Embryonic facial prominence (tissue), 1 donor: ENCODE measurements around the gene ETV3L.
"Not testable (repeated sequence)": the region's sequence is repeated elsewhere in the genome, so short reads cannot be mapped to it uniquely, and the experiment has no call there.

Experiments used
- DNase-seq: peaks from one replicate; pipeline ENCODE4 v3.0.0-alpha.2; 2016; ENCODE audit errors: extremely low spot score

ETV3L gene

DNA sequence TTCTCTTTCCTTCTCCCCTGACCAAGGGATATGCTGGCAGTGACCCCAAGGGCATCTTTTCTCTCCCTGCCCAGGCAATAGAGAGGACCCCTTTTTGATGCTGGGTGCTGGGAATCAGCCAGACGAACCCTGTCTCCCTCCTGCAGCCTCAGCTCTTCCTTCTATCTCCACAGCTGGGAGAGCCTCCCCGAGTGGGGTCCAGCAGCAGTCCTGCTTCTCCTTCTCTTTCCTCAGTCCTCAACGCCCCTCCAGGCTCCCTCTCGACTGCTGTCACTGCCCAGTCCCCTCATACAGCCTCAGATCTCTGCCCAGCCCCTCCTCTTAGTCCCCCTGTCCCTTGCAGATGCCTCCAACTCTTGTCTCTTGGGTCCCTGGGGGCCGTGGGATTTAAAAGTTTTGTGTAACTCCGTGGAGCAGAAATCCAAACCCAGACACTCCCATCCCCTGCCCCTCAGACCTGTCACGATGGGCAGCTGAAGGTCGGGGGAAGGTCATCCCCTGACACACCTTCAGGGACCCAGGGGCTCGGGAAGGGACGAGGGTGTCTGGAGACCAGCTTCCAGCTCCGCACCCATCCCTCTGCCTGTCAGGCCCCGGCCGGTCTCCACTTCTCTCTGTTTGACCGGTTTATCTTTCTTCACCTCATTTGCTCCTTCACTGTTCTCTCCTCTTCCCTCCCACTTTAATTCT lies 5.8 kb upstream of the ETV3L start:
- DNase-seq = no peak

DNA sequence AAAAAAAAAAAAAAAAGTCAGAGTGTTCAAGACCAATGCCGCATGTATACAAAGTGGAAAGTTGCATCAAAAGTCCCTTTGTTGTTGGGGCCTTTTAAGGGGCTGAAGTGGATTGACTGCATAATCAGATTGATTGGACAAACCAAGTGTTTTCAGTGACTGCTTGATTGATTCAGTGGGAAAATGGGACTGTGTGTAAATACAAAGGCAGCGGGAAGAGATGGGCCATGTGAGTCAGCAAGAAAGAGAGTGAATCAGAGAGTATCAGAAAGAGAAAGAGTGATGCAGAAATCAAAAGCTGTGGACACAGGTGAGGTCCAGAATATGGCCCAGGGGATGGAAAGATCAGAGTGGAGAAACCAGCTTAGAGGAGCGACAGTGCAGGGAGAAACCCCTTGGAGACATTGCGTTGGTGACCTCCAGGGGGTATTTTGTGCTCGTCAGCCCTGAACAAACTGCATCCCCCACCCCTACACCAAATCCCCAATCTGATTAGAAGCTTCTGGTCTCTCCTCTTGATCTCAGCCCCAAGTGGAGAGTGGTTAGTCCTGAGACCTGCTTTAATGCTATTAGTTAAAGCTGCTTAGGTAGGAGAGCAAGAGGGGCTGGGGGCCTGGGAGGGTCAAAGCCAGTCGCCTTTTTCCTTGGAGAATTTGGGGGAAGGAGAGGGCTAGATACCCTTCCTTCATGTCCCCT lies 5.1 kb upstream of the ETV3L start:
- no peak for DNase-seq

DNA sequence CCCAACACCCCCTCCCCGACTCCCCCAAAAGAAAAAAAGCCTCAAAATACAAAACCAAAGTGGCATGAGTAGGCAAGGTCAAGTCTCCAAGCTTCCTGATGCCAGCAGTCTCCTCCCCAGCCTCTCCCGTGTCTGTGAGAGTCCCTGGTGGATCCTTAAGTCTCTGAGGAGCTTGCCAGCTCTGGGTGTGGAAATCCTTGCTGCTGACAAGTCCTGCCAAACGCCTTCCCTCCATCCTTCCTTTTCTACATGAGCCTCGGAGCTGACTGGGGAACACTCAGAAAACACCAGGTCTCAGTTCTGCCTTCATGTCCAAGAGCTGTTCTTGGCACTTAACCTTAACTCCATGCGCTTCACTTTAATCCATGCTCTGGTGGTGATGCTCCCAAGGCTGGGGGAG lies 3.7 kb upstream of the ETV3L start:
- no peak for DNase-seq

DNA sequence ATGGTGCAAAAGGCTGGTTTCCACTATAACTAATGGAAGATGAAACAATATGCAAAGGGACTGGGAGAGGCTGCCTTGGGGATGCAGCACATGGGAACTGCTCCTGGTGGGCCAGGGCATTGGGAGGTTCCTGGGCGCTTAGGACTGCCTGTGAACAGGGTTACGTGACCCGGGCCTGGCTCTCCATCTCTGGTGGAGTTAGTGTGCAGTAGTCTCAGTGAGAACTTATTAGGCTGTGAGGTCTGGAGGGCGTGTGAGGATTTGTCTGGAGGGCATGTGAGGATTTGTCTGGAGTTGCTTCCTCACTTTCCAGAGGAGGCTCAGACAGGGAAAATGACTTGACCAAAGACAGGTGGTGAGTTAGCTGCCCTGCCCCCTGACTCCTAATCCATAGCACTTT lies 1.5 kb upstream of the ETV3L start:
- no peak for DNase-seq

DNA sequence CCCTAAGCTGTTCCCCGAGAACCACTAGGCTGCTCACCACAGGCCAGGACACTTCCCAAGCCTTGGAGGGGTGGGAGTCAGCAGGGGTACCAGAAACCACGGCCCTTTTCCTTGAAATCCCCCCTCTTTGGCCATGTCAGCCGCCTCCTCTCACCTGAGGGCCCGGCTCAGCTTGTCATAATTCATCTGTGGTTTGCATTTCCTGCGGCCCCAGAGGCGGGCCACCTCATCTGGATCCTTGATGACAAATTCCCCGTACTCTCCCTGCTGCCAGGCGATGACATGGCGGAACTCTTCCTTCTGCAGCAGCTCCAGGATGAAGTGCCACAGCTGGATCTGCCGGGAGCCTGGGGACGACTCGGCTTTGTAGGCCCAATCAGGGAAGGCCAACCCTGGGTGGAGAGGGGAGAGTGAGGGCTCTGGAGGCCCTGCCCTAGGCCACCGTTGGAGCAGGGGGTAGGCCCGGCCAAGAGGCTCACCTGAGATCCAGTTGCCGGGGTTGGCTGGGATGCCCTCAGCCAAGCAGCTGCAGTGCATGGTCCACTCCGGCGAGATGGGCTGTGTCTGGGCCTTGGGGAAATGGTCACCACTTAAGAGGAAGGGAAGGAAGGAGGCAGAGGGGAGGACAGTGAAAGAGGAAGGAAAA lies 498 bp downstream of the ETV3L start:
- DNase-seq = not testable (repeated sequence)

DNA sequence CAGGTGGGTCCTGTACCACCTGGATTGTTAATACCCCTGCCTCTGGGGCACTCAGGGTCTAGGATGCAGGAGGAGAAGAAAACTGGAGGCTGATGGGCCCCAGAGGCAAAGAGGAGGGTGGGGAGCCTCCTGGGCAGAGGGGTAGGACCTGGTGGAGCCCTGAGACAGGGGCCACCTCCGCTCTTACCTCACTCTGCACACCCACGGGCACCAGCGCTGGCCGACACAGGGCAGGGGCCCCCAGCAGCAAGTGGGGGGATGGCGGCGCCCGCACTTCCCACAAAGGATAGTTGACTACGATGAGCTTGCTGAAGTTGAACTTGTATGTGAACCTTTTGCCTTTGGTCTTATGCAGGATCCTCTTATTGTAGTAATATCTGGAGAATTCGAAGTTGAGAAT lies 1.1 kb downstream of the ETV3L start:
- DNase-seq = no peak

DNA sequence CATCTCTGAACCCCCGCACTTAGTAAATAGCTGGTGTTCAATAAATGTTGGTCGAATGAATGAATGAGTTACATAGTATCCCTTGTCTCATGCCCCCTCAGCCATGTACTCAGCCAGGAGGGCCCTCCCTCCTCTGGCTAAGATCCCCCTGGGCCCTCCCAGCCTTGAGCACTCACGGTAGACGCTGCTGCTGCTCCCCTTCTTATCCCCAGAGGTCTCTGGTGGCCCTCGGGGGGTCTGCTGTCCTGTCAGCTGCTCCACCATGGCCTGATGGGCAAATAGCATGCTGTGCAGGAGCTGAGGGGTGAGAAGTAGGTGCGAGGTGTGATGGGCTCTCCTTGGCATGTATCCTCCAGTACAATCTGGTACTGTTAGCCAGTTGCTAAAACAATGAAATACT lies 1.9 kb downstream of the ETV3L start:
- DNase-seq = no peak

DNA sequence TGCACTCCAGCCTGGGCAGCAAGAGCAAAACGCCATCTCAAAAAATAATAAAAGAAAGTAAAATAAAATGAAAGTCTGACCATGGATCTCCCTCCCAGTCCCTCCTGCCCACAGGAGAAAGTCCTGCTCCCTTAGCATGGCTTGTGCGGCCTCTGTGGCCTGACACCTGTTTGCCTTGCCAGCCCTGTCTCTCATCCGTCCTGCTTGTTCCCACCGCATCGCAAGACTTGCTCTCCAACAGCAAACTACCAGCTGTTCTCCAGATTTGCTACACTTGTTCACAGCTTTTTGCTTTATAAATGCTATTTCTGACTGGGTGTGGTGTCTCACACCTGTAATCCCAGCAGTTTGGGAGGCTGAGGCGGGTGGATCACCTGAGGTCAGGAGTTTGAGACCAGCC lies 2.7 kb downstream of the ETV3L start:
- no peak for DNase-seq

DNA sequence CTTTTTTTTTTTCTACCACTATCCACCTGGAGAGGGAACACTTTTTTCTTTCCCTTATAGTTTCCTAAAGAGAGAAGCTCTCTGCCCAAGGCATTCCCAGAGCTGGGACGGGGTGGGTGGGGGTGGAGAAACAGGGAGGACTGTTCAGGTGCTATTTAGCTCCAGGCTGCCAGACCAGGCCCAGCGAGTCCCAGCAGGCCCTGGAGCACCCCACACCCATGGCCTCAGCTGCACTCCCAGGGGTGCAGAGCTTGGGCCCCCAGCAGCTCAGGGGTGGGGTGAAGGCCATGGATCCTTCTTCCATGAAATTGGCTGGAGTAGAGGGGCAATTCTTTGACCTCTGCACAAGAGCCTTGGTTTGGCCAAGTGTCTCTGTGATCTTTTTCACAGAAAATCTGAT lies 4.1 kb downstream of the ETV3L start:
- DNase-seq = no peak

DNA sequence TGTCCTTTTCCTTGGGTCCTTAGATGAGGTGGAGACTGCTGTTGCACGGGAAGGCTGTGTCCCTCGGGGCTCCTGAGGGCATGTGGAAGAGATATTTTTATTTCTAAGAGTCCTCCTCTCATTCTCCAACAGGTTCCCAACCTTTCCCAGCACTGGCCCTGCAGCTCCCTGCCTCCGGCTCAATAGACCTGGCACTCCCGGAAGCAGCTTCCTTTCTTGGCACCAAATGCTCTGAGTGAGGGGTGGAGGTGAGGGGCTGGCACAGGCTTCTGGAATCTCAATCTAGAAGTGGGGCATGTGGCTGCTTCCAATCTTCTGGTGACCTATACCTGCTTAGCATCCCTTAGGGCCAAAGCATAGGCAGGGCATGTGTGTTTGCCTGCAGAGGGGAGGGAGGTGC lies 4.5 kb downstream of the ETV3L start:
- no peak for DNase-seq

DNA sequence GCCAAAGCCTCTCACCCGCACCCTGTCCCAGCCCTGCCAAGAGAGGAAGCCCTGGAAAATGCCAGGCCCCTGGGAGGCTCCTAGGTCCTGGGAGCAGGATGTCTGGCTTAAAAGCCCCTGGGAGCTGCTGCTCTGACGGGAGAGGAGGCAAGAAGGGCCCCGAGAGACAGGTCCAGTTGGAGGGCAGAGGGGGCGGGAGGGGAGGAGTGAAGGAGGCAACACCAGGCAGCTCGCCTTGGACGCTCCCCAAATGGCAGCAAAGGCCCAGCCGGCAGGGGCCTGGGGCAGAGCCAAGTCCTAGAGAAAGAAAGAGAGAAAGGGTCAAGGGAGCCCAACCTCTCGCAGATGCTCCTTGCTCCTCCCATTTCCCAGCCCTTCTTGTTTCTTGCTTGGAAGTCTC lies 6.8 kb downstream of the ETV3L start:
- no peak for DNase-seq

DNA sequence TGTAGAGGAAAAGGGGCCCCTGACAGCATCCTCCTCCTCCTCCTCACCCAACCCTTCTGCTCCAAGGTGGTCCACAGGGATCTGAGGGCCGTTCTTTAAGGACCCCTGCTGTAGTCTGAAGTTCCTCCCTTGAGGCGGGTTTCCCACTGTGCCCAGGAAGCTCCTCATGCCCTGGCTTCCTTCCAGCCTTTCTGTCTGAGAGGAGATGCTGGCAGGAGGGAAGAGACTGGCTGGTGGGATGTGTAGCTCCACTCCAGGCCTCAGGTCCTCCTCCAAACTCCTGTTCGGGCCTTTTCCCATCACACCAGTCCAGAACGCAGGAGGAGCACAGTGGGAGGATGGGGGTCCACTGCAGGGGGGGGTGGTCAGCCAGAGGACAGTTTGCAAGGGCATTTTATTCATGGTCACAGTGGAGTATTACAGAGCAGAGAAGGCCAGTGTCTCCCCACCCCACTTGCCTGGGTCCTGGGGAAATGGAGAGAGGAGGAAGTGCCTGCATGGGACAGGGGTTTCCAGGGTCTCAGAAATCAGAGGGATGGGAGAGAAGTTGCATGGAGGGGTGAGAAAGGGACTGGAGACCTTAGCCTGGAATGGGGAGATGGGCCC lies 7.8 kb downstream of the ETV3L start:
- no peak for DNase-seq

DNA sequence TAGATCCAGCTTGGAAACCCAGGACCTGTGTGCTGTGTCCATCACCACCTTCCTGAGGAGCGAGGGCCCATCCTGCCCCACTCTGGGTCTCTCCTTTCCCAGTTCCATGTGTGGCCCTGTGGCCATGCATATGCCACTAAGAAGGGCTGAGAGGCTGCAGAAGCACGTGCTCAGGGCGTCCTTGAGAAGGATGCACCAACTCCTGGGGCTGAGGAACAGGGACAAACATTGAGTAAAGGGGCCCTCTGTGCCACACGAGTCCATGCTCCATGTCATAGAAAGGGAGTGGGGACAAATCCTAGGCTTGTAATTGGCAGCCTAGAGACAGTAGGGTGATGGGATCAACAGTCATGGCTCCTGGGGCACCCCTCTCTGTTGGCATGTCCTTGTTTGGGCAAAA lies 8.4 kb downstream of the ETV3L start:
- no peak for DNase-seq

DNA sequence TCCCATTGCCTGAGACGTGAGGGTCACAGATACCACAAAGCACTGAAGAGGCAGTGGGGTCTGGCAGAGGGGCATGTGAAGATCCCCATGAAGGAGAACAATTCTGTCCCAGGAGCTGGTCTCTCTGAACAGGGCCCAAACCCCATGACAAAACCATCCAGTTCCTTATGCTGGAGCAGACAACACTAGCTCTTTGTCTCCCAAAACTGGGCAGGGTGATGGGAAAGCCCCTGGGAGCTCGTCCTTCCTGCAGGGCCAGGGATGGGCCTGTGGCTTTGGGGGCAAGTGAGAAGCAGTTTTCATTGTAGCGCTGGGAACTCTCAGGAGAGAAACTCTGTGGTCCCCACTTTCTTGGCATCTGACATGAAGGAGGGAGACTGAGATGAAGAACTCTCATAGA lies 8.8 kb downstream of the ETV3L start:
- DNase-seq = no peak

DNA sequence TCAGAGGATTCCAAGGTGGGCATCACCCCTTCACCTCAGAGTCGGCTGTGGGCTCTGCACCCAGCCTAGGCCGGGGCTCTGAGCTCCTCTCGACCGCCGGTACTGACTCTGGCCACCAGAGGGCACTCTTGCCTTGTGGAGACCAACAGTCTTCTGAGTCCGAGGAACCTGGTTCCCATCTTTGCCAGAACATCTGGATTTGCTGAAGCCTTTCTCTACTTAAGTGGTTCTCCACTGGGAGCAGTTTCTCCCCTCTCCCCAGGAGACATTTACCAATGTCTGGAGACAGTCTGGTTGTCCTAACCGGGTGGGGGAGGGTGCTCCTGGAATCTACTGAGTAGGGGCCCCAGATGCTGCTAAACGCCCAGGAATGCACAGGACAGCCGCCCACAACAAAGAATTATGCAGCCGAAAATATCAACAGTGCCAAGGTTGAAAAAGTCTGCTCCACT lies 9.4 kb downstream of the ETV3L start:
- peak; percentile 81 for DNase-seq

DNA sequence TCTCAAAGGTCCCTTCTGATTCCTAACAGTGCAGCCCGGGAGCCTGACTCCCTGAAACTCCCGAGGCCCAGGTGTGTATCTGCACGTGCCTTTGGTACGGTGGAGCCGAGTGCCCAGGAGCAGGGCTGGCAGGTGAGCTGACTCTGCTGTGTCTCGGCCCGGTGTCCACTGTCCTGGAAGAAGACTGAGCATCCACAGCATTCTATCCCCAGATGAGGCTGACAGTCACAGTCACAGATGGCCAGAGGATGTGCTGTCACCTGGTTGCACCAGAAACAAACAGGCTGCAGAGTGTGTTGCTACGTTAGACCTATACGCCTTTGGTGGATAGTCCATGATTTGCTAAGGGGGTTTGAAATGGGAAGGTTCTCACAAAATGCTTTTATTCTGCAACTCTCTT lies 9.8 kb downstream of the ETV3L start:
- DNase-seq = no peak

DNA sequence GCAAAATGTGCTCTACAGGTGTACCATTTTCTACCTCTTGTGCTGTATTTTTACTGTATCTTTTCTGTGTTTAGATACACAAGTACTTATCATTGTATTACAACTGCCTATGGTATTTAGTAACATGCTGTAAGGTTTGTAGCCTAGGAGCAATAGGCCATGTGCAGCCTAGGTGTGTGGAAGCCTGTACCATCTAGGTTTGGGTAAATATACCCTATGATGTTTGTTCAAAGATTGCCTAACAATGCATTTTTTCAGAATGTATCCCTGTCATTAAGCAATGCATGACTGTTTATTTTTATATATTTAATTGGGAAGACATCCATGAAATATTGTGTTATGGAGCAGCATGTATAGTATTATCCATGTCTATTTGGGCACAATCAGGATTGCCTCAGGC lies 11.0 kb downstream of the ETV3L start:
- DNase-seq = no peak

DNA sequence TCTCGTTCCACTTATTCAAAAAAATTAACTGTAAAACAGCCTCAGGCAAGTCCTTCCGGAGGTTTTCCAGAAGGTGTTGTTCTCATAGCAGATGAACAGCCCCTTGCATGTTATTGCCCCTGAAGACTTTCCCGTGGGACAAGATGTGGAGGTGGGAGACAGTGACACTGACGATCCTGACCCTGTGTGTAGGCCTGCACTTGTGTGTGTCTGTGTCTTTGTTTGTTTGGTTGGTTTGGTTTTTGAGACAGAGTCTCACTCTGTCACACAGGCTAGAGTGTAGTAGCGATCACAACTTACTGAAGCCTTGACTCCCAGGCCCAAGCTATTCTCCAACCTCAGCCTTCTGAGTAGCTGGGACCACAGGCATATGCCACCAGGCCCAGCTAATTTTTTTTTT lies 12.6 kb downstream of the ETV3L start:
- DNase-seq = no peak

DNA sequence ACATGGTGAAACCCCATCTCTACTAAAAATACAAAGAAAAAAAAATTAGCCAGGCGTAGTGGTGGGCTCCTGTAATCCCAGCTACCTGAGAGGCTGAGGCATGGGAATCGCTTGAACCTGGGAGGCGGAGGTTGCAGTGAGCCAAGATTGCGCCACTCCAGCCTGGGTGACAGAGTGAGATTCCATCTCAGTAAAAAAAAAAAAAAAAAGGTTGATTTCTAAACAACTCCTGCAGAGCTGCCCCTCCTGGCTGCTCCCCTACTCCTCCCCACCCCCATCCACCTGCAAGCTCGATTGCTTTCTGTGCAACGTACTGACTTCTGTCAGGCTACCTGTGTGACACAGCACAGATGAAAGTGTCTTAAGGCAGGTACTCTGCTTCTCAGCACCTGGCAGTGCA lies 13.3 kb downstream of the ETV3L start:
- DNase-seq = no peak

DNA sequence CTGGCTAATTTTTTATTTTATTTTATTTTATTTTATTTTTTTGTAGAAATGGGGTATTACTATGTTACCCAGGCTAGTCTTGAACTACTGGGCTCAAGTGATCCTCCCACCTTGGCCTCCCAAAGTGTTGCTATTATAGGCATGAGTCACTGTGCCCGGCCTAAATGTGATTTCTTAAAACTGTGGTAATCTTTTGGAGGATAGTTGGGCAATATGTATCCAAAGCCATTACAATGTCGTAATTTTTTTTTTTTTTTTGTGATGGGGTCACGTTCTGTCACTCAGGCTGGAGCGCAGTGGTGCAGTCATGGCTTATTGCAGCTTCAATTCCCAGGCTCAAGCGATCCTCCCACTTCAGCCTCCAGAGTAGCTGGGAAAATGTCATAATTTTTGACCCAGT lies 14.2 kb downstream of the ETV3L start:
- DNase-seq = no peak

DNA sequence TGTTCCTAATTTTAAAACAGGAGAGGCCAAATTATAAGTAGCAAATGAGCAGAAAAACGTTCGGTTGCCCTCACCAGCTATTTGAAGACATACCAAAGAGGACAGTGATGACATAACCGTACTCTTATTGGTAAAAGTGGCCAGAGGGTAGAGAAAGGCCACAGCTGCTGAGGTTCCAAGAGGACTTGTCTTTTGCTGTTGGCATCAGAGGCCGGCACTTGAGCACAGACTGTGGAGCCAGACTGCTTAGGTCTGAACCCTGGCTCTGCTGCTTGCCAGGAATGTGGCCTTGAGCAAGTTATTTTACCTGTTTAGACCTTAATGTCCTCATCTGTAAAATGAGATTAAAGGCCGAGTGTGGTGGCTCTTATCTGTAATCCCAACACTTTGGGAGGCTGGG lies 14.9 kb downstream of the ETV3L start:
- DNase-seq = no peak

DNA sequence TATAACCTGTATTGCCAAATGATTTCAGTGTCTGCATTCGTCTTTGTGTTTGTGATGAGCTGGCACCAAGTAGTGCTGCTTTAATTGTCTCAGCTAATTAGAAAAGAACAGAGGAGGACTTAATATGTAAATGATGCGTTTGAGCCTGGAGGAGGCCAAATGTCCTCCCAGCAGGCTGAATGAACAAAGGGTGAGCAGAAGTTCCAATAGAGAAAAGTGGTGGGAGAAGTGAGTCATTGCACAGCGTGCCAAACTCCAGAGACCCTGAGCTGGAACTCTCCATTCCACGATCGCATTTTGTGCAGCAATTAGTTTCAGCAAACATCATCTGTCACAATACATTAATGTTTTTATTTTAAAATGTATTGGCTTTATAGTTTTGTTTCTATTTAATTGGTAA lies 17.9 kb downstream of the ETV3L start:
- no peak for DNase-seq

DNA sequence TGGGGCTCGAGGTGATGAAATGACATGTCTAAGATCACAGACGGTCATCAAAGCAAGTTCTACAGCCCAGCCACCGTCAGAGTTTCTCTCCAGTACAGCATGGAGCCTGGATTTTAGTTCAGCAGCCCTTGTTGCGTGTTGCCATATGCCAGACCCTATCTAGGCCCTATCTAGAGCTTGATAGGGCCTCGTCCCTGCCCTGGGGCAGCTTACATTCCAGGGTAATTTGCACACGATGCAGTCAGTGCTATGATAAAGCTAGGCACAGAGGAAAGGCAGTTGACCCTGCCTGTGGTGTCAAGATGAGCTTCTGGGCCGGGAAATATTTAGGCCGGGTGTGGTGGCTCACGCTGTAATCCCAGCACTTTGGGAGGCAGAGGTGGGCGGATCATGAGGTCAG lies 18.9 kb downstream of the ETV3L start:
- no peak for DNase-seq
